Liver (tissue), 3 donors: Measurements from ENCODE around the gene CLEC20A.

Source experiments
- REST ChIP-seq: IDR thresholded peaks from 2 replicates; pipeline ENCODE4 v1.6.1; 2016; ENCODE audit warnings: antibody characterized with exemption, mild to moderate bottlenecking
- SP1 ChIP-seq: IDR thresholded peaks from 2 replicates; pipeline ENCODE4 v1.6.1; 2018; ENCODE audit warnings: antibody characterized with exemption, mild to moderate bottlenecking
- ZBTB33 ChIP-seq: IDR thresholded peaks from 2 replicates; pipeline ENCODE4 v1.6.1; 2016; ENCODE audit warnings: antibody characterized with exemption
- TF ChIP-seq, protein P1 (sequence below): fragments of 150-350 bp; IDR thresholded peaks from 2 replicates; pipeline ENCODE4 v1.5.1; 2017; ENCODE audit warnings: improper control_type of control experiment, low read depth, low read length; ENCODE audit not compliant: missing input control
- donor health status: healthy.
- donor health status: healthy.

- TF ChIP-seq SP1 (no peak), ZBTB33 (no peak), REST (no peak)
- TF ChIP-seq, protein P1, sequence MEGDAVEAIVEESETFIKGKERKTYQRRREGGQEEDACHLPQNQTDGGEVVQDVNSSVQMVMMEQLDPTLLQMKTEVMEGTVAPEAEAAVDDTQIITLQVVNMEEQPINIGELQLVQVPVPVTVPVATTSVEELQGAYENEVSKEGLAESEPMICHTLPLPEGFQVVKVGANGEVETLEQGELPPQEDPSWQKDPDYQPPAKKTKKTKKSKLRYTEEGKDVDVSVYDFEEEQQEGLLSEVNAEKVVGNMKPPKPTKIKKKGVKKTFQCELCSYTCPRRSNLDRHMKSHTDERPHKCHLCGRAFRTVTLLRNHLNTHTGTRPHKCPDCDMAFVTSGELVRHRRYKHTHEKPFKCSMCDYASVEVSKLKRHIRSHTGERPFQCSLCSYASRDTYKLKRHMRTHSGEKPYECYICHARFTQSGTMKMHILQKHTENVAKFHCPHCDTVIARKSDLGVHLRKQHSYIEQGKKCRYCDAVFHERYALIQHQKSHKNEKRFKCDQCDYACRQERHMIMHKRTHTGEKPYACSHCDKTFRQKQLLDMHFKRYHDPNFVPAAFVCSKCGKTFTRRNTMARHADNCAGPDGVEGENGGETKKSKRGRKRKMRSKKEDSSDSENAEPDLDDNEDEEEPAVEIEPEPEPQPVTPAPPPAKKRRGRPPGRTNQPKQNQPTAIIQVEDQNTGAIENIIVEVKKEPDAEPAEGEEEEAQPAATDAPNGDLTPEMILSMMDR, result no peak
Observed at GRCh38 chr1:178513278-178513983, 16.7 kb upstream of the CLEC20A start.
